ENCODE data around the gene CNTNAP3B. TPM values are rescaled to one million over a fixed set of nuclear protein-coding genes. Genes with fewer than 3 reads are reported as not detected.
A peak's percentile ranks its signal among the peaks of the same experiment; 100 is the strongest.
"Not testable (repeated sequence)": the region's sequence is repeated elsewhere in the genome, so short reads cannot be mapped to it uniquely, and the experiment has no call there.

CNTNAP3B gene
- 12.2 and 15.7 TPM in 2 replicates for total RNA-seq (2014; rRNA removed; shearing (Covaris generic); ENCODE audit: low replicate concordance)

GRCh38 chr9:42129073-42129729, at the start of gene CNTNAP3B:
Gene CNTNAP3B (minus strand): TSS chr9:42129426. CDS start chr9:42129094, 332 bp downstream.
- H3K4me3 ChIP-seq = peak within 1 kb of the TSS; percentile 45
- peak; percentile 62 for DNase-seq
- H3K36me3 ChIP-seq, H3K27me3 ChIP-seq, H3K9me3 ChIP-seq: not testable (repeated sequence)

GRCh38 chr9:42160299-42160698, 31.1 kb upstream of the CNTNAP3B start:
- not testable (repeated sequence) for H3K36me3 ChIP-seq, H3K9me3 ChIP-seq, H3K4me3 ChIP-seq, H3K27me3 ChIP-seq
- peak; percentile 2 for DNase-seq

- not testable (repeated sequence) for H3K27me3 ChIP-seq, H3K9me3 ChIP-seq, H3K36me3 ChIP-seq
- H3K4me3 ChIP-seq = peak overlapping the region; percentile 45
- DNase-seq = peak; percentile 48
Observed at GRCh38 chr9:42127056-42127841, 2.0 kb downstream of the CNTNAP3B start.

- not testable (repeated sequence) for H3K9me3 ChIP-seq, H3K27me3 ChIP-seq, DNase-seq, H3K36me3 ChIP-seq, H3K4me3 ChIP-seq
Observed at GRCh38 chr9:42121007-42121406, 8.2 kb downstream of the CNTNAP3B start.

- not testable (repeated sequence) for H3K36me3 ChIP-seq, H3K27me3 ChIP-seq, H3K9me3 ChIP-seq, DNase-seq, H3K4me3 ChIP-seq
Observed at GRCh38 chr9:42095929-42096328, 33.3 kb downstream of the CNTNAP3B start.

GRCh38 chr9:42084559-42084952, 44.7 kb downstream of the CNTNAP3B start:
- DNase-seq, H3K27me3 ChIP-seq, H3K9me3 ChIP-seq, H3K36me3 ChIP-seq, H3K4me3 ChIP-seq: not testable (repeated sequence)

- not testable (repeated sequence) for H3K4me3 ChIP-seq, H3K27me3 ChIP-seq, DNase-seq, H3K9me3 ChIP-seq, H3K36me3 ChIP-seq
Observed at GRCh38 chr9:42083877-42084558, 45.2 kb downstream of the CNTNAP3B start.

- not testable (repeated sequence) for DNase-seq, H3K36me3 ChIP-seq, H3K4me3 ChIP-seq, H3K27me3 ChIP-seq, H3K9me3 ChIP-seq
Observed at GRCh38 chr9:42080376-42080775, 48.9 kb downstream of the CNTNAP3B start.

GRCh38 chr9:42074868-42075267, 54.4 kb downstream of the CNTNAP3B start:
- H3K27me3 ChIP-seq, DNase-seq, H3K36me3 ChIP-seq, H3K4me3 ChIP-seq, H3K9me3 ChIP-seq: not testable (repeated sequence)

- H3K27me3 ChIP-seq, DNase-seq, H3K36me3 ChIP-seq, H3K4me3 ChIP-seq, H3K9me3 ChIP-seq: not testable (repeated sequence)
Observed at GRCh38 chr9:42071026-42071425, 58.2 kb downstream of the CNTNAP3B start.

GRCh38 chr9:42070035-42070799, 59.0 kb downstream of the CNTNAP3B start:
- H3K4me3 ChIP-seq, H3K27me3 ChIP-seq, DNase-seq, H3K9me3 ChIP-seq, H3K36me3 ChIP-seq: not testable (repeated sequence)

- H3K36me3 ChIP-seq, H3K27me3 ChIP-seq, H3K4me3 ChIP-seq, H3K9me3 ChIP-seq, DNase-seq: not testable (repeated sequence)
Observed at GRCh38 chr9:42053874-42054273, 75.4 kb downstream of the CNTNAP3B start.

GRCh38 chr9:42050701-42051100, 78.5 kb downstream of the CNTNAP3B start:
- DNase-seq, H3K4me3 ChIP-seq: not testable (repeated sequence)

GRCh38 chr9:42044422-42045010, 84.7 kb downstream of the CNTNAP3B start:
- not testable (repeated sequence) for H3K9me3 ChIP-seq, H3K36me3 ChIP-seq, H3K27me3 ChIP-seq, DNase-seq, H3K4me3 ChIP-seq

More at GRCh38 chr9:42050701-42051100, 78.5 kb downstream of the CNTNAP3B start:
- H3K36me3 ChIP-seq, H3K9me3 ChIP-seq, H3K27me3 ChIP-seq: not testable (repeated sequence)

- DNase-seq, H3K36me3 ChIP-seq, H3K9me3 ChIP-seq, H3K27me3 ChIP-seq, H3K4me3 ChIP-seq: not testable (repeated sequence)
Observed at GRCh38 chr9:42033541-42033940, 95.7 kb downstream of the CNTNAP3B start.

- H3K4me3 ChIP-seq, H3K36me3 ChIP-seq, H3K9me3 ChIP-seq, H3K27me3 ChIP-seq, DNase-seq: not testable (repeated sequence)
Observed at GRCh38 chr9:42020639-42021038, 108.6 kb downstream of the CNTNAP3B start.
